Esophagus muscularis mucosa (tissue), 4 donors: ENCODE measurements around the gene TMEM196.

Experiments
- EP300 ChIP-seq: sonication (generic); formaldehyde crosslinking; IDR thresholded peaks from one replicate; pipeline ENCODE4 v1.6.1; 2017; ENCODE audit warnings: antibody characterized with exemption
- POLR2A ChIP-seq: fragments of 450-650 bp; IDR thresholded peaks from one replicate; pipeline ENCODE4 v1.6.1; 2017; ENCODE audit warnings: antibody characterized with exemption, moderate library complexity, mild to moderate bottlenecking, low read depth
- POLR2AphosphoS5 ChIP-seq, 2 donors: sonication (generic); formaldehyde crosslinking; IDR thresholded peaks; one replicate each; pipeline ENCODE4 v1.6.1; 2017; ENCODE audit warnings: antibody characterized with exemption in 2 of 2
- TF ChIP-seq, protein P1 (sequence below), 3 experiments: fragments of 200-600 bp in 2 of 3; fragments of 450-650 bp in 1 of 3; sonication (generic) in 2 of 3; IDR thresholded peaks; one replicate each; pipeline ENCODE4 v1.5.1; 2017 to 2019; ENCODE audit warnings: antibody characterized with exemption in 3 of 3, mild to moderate bottlenecking in 2 of 3, moderate library complexity in 1 of 3

DNA sequence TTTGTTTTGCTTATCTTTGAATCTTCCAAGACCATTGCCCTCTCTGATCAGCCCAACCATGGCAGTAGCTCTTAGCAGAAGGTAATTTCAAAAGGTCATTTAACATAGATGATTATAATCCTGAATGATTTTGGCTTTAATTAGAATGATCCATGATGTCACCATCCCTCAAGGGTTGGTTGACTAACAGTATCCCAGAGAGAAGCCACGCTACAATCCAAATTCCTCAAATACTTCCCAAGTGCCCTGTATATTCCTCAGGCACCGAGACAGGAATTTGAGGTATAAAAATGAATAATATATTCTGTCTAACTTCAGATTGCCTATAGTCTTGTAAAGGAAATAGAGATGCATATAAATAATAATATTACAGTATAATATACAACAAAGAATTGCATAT, 42.1 kb upstream of the TMEM196 start:
- TF ChIP-seq, protein P1, sequence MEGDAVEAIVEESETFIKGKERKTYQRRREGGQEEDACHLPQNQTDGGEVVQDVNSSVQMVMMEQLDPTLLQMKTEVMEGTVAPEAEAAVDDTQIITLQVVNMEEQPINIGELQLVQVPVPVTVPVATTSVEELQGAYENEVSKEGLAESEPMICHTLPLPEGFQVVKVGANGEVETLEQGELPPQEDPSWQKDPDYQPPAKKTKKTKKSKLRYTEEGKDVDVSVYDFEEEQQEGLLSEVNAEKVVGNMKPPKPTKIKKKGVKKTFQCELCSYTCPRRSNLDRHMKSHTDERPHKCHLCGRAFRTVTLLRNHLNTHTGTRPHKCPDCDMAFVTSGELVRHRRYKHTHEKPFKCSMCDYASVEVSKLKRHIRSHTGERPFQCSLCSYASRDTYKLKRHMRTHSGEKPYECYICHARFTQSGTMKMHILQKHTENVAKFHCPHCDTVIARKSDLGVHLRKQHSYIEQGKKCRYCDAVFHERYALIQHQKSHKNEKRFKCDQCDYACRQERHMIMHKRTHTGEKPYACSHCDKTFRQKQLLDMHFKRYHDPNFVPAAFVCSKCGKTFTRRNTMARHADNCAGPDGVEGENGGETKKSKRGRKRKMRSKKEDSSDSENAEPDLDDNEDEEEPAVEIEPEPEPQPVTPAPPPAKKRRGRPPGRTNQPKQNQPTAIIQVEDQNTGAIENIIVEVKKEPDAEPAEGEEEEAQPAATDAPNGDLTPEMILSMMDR (IDR thresholded peaks at IDR 0.05) = no peak
- TF ChIP-seq POLR2A = no peak
- TF ChIP-seq POLR2AphosphoS5 (IDR thresholded peaks at IDR 0.05) = no peak
- no peak for TF ChIP-seq EP300
